GM13976 (cell line): Measurements from ENCODE around the gene PBX1.

Experiments used
- DNase-seq: peaks from one replicate; pipeline ENCODE4 v3.0.0; 2012; ENCODE audit warnings: low spot score
- CTCF ChIP-seq: IDR thresholded peaks from 2 replicates; pipeline ENCODE4 v1.5.1; 2012; ENCODE audit warnings: borderline replicate concordance, mild to moderate bottlenecking; ENCODE audit not compliant: insufficient read depth; ENCODE audit errors: extremely low read depth, missing control alignments, control extremely low read depth
- in situ Hi-C: fragments of 300-500 bp; cut with MboI; formaldehyde crosslinking; loops from one replicate; pipeline ENCODE4 v1.12.0; 2022; ENCODE audit warnings: low sequenced_read_pairs, mixed read lengths, inconsistent platforms; ENCODE audit not compliant: unreplicated experiment

PBX1 gene

GRCh38 chr1:164726235-164726634, 167.3 kb downstream of the PBX1 start:
- no peak for DNase-seq
- in situ Hi-C loops = no loop called here
- no peak for TF ChIP-seq CTCF

GRCh38 chr1:164728719-164729118, 169.7 kb downstream of the PBX1 start:
- TF ChIP-seq CTCF = no peak
- in situ Hi-C loops = no loop called here
- no peak for DNase-seq

GRCh38 chr1:164731161-164731876, 172.3 kb downstream of the PBX1 start:
- TF ChIP-seq CTCF = no peak
- in situ Hi-C loops = no loop called here
- no peak for DNase-seq

- TF ChIP-seq CTCF = no peak
- DNase-seq = no peak
- in situ Hi-C loops = no loop called here
These were observed 174.1 kb downstream of the PBX1 start for GRCh38 chr1:164733070-164733469.

GRCh38 chr1:164733734-164734133, 174.8 kb downstream of the PBX1 start:
- no peak for DNase-seq
- in situ Hi-C loops = no loop called here
- TF ChIP-seq CTCF = no peak

- in situ Hi-C loops = no loop called here
- DNase-seq = no peak
- no peak for TF ChIP-seq CTCF
These were observed 176.5 kb downstream of the PBX1 start for GRCh38 chr1:164735315-164736052.

GRCh38 chr1:164736137-164736536, 177.2 kb downstream of the PBX1 start:
- no peak for DNase-seq
- no peak for TF ChIP-seq CTCF
- in situ Hi-C loops = no loop called here
